ENCODE results near the gene PPP6R3.

DNA sequence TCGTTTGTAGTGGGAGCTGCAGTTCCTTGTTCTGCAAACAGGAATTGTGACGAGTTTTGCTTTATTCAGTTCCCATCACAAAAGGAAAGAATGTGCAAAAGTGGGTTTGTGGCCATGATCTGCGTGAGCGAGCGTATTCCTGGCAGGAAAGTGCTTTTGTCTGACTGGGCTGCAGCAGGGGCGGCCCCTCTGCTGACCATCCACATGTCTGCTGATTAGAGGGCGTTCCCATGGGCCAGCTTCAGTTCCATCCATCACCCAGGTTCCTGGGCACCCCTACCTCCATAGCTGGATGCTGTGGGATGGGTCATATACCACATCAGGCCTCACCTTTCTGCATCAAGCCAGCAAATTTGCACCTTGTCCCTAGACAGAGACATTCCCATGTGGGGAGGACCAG, 194.9 kb downstream of the PPP6R3 start:
- TF ChIP-seq POLR2A (IDR thresholded peaks at IDR 0.05) (no peak), POLR2AphosphoS5 (IDR thresholded peaks at IDR 0.05; ENCODE audit: insufficient read depth in 1 of 2, low read depth in 1 of 2) (no peak)
- TF ChIP-seq, protein P1, sequence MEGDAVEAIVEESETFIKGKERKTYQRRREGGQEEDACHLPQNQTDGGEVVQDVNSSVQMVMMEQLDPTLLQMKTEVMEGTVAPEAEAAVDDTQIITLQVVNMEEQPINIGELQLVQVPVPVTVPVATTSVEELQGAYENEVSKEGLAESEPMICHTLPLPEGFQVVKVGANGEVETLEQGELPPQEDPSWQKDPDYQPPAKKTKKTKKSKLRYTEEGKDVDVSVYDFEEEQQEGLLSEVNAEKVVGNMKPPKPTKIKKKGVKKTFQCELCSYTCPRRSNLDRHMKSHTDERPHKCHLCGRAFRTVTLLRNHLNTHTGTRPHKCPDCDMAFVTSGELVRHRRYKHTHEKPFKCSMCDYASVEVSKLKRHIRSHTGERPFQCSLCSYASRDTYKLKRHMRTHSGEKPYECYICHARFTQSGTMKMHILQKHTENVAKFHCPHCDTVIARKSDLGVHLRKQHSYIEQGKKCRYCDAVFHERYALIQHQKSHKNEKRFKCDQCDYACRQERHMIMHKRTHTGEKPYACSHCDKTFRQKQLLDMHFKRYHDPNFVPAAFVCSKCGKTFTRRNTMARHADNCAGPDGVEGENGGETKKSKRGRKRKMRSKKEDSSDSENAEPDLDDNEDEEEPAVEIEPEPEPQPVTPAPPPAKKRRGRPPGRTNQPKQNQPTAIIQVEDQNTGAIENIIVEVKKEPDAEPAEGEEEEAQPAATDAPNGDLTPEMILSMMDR (IDR thresholded peaks at IDR 0.05), result no peak

Data from vagina (tissue), 2 donors.